ENCODE measurements around the gene CHST11. TPM values are rescaled to one million over a fixed set of nuclear protein-coding genes. Genes with fewer than 3 reads are reported as not detected.

Gene CHST11
- total and polyA plus RNA-seq, 8 donors, result 11.1 to 56.9 (median 14.8) TPM

GRCh38 chr12:104709692-104710435, 253.1 kb downstream of the CHST11 start:
- peak; percentile 17 for ATAC-seq
- Histone ChIP-seq H3K27ac (peak overlapping the region in 1 of 2 donors; percentile 14), H3K9me3 (no peaks in the 10 kb centered on the region), H3K4me3 (no peak overlapping the region), H3K27me3 (no peaks in the 10 kb centered on the region), H3K36me3 (no peaks in the 10 kb centered on the region), H3K4me1 (peaks cover 11 to 24% of the 10 kb centered on the region in 2 donors)
- intact Hi-C loops (cut with DNase I), result no loop called here
- DNase-seq, result no peak
- TF ChIP-seq, protein P1, sequence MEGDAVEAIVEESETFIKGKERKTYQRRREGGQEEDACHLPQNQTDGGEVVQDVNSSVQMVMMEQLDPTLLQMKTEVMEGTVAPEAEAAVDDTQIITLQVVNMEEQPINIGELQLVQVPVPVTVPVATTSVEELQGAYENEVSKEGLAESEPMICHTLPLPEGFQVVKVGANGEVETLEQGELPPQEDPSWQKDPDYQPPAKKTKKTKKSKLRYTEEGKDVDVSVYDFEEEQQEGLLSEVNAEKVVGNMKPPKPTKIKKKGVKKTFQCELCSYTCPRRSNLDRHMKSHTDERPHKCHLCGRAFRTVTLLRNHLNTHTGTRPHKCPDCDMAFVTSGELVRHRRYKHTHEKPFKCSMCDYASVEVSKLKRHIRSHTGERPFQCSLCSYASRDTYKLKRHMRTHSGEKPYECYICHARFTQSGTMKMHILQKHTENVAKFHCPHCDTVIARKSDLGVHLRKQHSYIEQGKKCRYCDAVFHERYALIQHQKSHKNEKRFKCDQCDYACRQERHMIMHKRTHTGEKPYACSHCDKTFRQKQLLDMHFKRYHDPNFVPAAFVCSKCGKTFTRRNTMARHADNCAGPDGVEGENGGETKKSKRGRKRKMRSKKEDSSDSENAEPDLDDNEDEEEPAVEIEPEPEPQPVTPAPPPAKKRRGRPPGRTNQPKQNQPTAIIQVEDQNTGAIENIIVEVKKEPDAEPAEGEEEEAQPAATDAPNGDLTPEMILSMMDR (IDR thresholded peaks at IDR 0.05), result no peak

DNA sequence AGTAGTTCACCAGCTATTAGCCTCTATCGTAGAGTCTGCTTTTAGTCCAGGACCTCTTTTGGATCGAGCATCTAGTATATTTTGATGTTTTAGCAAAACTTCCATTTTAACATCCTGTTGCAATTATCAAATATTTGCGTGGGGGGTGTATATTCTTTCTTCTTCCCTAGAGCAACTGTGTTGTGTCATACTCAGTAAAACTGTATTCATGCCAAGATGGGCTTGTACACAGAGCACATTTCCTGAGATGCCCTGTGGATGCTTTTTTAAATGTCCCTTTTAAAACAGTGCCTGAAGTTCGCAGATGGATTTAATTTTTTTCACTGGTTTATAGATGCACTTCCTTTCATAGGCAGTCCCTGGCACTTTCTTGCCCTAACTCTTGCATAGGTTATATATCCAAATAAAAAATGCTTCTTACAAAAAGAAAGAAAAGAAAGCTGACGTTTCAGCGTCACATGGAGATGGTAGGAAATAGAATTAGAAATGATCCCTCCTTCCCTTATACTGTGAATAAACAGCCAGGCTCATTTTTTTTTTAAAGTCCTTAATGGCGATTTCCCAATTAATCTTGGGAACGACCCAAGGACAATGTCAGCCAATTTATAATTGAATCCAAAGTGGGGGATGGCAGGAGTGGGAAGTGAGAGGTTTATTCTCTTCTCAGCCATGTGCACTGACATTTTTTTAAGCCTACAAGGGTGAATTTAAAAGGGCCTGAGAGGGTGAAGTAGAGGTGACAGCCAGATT, 254.4 kb downstream of the CHST11 start:
- H3K27ac ChIP-seq, result peak overlapping the region; percentile 14 to 51
- ATAC-seq, result peak; percentile 49
- intact Hi-C loops (cut with DNase I), result no loop called here

GRCh38 chr12:104712477-104712876, 255.7 kb downstream of the CHST11 start:
- DNase-seq, result no peak
- H3K27me3 ChIP-seq, result no peaks in the 10 kb centered on the region
- TF ChIP-seq, protein P1 (IDR thresholded peaks at IDR 0.05), result no peak
- H3K4me3 ChIP-seq, result no peak overlapping the region
- ATAC-seq, result no peak
- intact Hi-C loops (cut with DNase I), result no loop called here
- peaks cover 11 to 24% of the 10 kb centered on the region in 2 donors for H3K4me1 ChIP-seq
- H3K27ac ChIP-seq, result no peak overlapping the region
- H3K36me3 ChIP-seq, result no peaks in the 10 kb centered on the region
- H3K9me3 ChIP-seq, result no peaks in the 10 kb centered on the region

More for the DNA sequence above, 254.4 kb downstream of the CHST11 start:
- Histone ChIP-seq H3K36me3 (no peaks in the 10 kb centered on the region), H3K9me3 (no peaks in the 10 kb centered on the region), H3K4me3 (no peak overlapping the region), H3K27me3 (no peaks in the 10 kb centered on the region), H3K4me1 (peaks cover 11 to 24% of the 10 kb centered on the region in 2 donors)
- peak in 2 of 4 donors; percentile 60 to 73 for DNase-seq
- TF ChIP-seq, protein P1 (IDR thresholded peaks at IDR 0.05), result no peak

GRCh38 chr12:104712968-104713367, 256.2 kb downstream of the CHST11 start:
- no peaks in the 10 kb centered on the region for H3K9me3 ChIP-seq
- H3K4me3 ChIP-seq, result no peak overlapping the region
- ATAC-seq, result no peak
- H3K27ac ChIP-seq, result no peak overlapping the region
- no peaks in the 10 kb centered on the region for H3K27me3 ChIP-seq
- H3K36me3 ChIP-seq, result no peaks in the 10 kb centered on the region
- H3K4me1 ChIP-seq, result peaks cover 11 to 24% of the 10 kb centered on the region in 2 donors
- DNase-seq, result no peak
- intact Hi-C loops (cut with DNase I), result no loop called here
- TF ChIP-seq, protein P1 (IDR thresholded peaks at IDR 0.05), result no peak

DNA sequence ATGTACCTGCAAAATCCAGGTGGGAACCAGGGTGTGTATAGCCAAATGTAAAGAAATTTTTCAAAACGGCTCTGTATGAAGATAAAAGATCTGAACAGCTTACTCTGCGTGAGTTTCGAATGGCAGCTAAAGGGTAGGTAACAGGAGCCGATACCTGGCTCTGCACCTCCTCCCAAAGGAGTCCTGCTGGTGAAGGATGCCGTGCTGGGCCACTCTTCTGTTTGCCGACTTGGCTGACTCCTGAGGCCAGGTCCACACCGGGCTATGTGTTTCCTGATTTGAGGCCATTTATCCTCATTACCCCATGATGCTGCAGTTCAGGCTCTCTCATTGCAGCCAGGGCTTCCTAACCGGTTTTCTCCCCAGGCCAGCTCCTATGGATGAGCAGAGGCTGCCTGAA, 256.7 kb downstream of the CHST11 start:
- no peaks in the 10 kb centered on the region for H3K9me3 ChIP-seq
- H3K4me3 ChIP-seq, result no peak overlapping the region
- ATAC-seq (no peak), DNase-seq (no peak)
- peaks cover 11 to 26% of the 10 kb centered on the region in 2 donors for H3K4me1 ChIP-seq
- intact Hi-C loops (cut with DNase I), result no loop called here
- TF ChIP-seq, protein P1 (IDR thresholded peaks at IDR 0.05), result no peak
- H3K27me3 ChIP-seq, result no peaks in the 10 kb centered on the region
- no peaks in the 10 kb centered on the region for H3K36me3 ChIP-seq
- no peak overlapping the region for H3K27ac ChIP-seq

All from left lung (tissue), 10 donors.